SU-DHL-6 (cell line): ENCODE data around the gene APAF1.

Experiments used
- EZH2phosphoT487 ChIP-seq: fragments of 200-600 bp; sonication (generic), shearing (Covaris generic); conservative IDR thresholded peaks from 2 replicates; pipeline ENCODE4 v1.6.1; 2018; ENCODE audit warnings: mild to moderate bottlenecking, antibody characterized with exemption, low read length, moderate library complexity, mixed read lengths
- TF ChIP-seq, protein P1 (sequence below): fragments of 200-600 bp; sonication (generic); IDR thresholded peaks from one replicate; pipeline ENCODE4 v1.5.1; 2017; ENCODE audit warnings: antibody characterized with exemption, mild to moderate bottlenecking, low read length, moderate library complexity; ENCODE audit not compliant: insufficient read depth, poor library complexity, severe bottlenecking

- TF ChIP-seq, protein P1, sequence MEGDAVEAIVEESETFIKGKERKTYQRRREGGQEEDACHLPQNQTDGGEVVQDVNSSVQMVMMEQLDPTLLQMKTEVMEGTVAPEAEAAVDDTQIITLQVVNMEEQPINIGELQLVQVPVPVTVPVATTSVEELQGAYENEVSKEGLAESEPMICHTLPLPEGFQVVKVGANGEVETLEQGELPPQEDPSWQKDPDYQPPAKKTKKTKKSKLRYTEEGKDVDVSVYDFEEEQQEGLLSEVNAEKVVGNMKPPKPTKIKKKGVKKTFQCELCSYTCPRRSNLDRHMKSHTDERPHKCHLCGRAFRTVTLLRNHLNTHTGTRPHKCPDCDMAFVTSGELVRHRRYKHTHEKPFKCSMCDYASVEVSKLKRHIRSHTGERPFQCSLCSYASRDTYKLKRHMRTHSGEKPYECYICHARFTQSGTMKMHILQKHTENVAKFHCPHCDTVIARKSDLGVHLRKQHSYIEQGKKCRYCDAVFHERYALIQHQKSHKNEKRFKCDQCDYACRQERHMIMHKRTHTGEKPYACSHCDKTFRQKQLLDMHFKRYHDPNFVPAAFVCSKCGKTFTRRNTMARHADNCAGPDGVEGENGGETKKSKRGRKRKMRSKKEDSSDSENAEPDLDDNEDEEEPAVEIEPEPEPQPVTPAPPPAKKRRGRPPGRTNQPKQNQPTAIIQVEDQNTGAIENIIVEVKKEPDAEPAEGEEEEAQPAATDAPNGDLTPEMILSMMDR, result no peak
- no peak for TF ChIP-seq EZH2phosphoT487
Measured at GRCh38 chr12:98735821-98736220, 90.7 kb downstream of the APAF1 start.
